Endothelial cell of umbilical vein (primary cell): Measurements from ENCODE around the gene XAGE2.

Experiments used
- CTCF ChIP-seq, 2 donors: IDR thresholded peaks; 1 replicate in 1 of 2; 2 replicates in 1 of 2; pipeline ENCODE4 v1.5.1; 2011; ENCODE audit warnings: low read length in 2 of 2, mild to moderate bottlenecking in 2 of 2, moderate library complexity in 2 of 2, control low read depth in 1 of 2, inconsistent platforms in 1 of 2, low read depth in 1 of 2; ENCODE audit not compliant: insufficient read depth in 1 of 2; ENCODE audit errors: extremely low read depth in 1 of 2
- EZH2 ChIP-seq: IDR thresholded peaks from 2 replicates; pipeline ENCODE4 v1.6.1; 2012; ENCODE audit warnings: borderline replicate concordance, low read depth, mild to moderate bottlenecking, moderate library complexity, low read length, inconsistent platforms; ENCODE audit not compliant: severe bottlenecking
- JUN ChIP-seq: IDR thresholded peaks from 2 replicates; pipeline ENCODE4 v1.6.1; 2011; ENCODE audit warnings: borderline replicate concordance, low read depth; ENCODE audit not compliant: insufficient read length, insufficient read depth
- MAX ChIP-seq: IDR thresholded peaks from 2 replicates; pipeline ENCODE4 v1.6.1; 2011; ENCODE audit not compliant: insufficient read depth, insufficient read length
- MYC ChIP-seq: IDR thresholded peaks from one replicate; pipeline ENCODE4 v1.6.1; 2011; ENCODE audit warnings: mild to moderate bottlenecking, low read depth, low read length
- POLR2A ChIP-seq: IDR thresholded peaks from 2 replicates; pipeline ENCODE4 v1.6.1; 2012; ENCODE audit warnings: low read depth, mild to moderate bottlenecking, control low read depth, low read length
- POLR2AphosphoS5 ChIP-seq: IDR thresholded peaks from 2 replicates; pipeline ENCODE4 v1.6.1; 2012; ENCODE audit warnings: low read depth, mild to moderate bottlenecking, control low read depth, low read length, moderate library complexity; ENCODE audit not compliant: insufficient read depth

DNA sequence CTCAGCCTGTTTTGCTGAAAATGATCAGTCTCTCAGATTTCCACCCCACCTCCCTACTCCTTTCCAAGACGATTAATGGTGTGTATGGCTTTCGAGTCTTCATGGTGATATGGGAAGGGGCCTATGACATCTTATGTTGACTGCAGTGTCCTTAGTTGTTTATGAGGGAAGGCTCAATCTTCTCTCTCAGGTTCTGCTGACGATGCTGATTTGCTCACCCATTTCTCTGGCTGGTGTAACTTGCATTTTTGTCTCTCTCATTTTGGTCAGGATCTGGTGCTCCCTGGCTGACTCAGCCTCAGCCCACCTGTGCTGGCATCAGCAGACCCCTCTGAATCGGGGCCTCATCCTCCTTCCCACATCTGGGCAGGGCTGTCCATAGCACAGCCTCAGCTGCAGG is 31.4 kb upstream of the XAGE2 start:
- TF ChIP-seq CTCF (IDR thresholded peaks at IDR 0.05; ENCODE audit: extremely low read depth in 1 of 2, insufficient read depth in 1 of 2, low read depth in 1 of 2, low read length in 2 of 2): no peak
- TF ChIP-seq POLR2A: no peak
- no peak for TF ChIP-seq JUN
- no peak for TF ChIP-seq MAX
- no peak for TF ChIP-seq MYC
- no peak for TF ChIP-seq EZH2
- no peak for TF ChIP-seq POLR2AphosphoS5
